IPS-20b (cell line): ENCODE measurements around the gene ERV3-1.
A peak's percentile ranks its signal among the peaks of the same experiment; 100 is the strongest.
"Not testable (repeated sequence)": the region's sequence is repeated elsewhere in the genome, so short reads cannot be mapped to it uniquely, and the experiment has no call there.

Experiments
- H3K27ac ChIP-seq: one replicate; pipeline ENCODE4 v1.5.1; 2013; ENCODE audit warnings: low read length
- H3K27me3 ChIP-seq: 2 replicates; pipeline ENCODE4 v1.6.1; 2013; ENCODE audit warnings: mild to moderate bottlenecking, low read length, inconsistent platforms; ENCODE audit not compliant: insufficient read depth
- H3K36me3 ChIP-seq: 2 replicates; pipeline ENCODE4 v1.6.1; 2013; ENCODE audit warnings: low read depth, mild to moderate bottlenecking, inconsistent platforms, low read length, moderate library complexity; ENCODE audit not compliant: insufficient read depth
- H3K4me1 ChIP-seq: 2 replicates; pipeline ENCODE4 v1.6.1; 2013; ENCODE audit warnings: mild to moderate bottlenecking, control low read depth, inconsistent platforms, low read length, moderate library complexity; ENCODE audit not compliant: insufficient read depth
- H3K4me3 ChIP-seq: 2 replicates; pipeline ENCODE4 v1.5.1; 2013; ENCODE audit warnings: mild to moderate bottlenecking, low read length, inconsistent platforms
- H3K9ac ChIP-seq: 2 replicates; pipeline ENCODE4 v1.6.1; 2013; ENCODE audit warnings: low read depth, mild to moderate bottlenecking, inconsistent platforms, low read length, moderate library complexity
- H3K9me3 ChIP-seq: 2 replicates; pipeline ENCODE4 v1.6.1; 2013; ENCODE audit warnings: mild to moderate bottlenecking, low read depth, low read length, inconsistent platforms; ENCODE audit not compliant: insufficient read depth

Gene ERV3-1

GRCh38 chr7:65006094-65006992 lies at the start of gene ERV3-1:
TSS of gene ERV3-1 (minus strand) at chr7:65006687. CDS start at chr7:64993026, 13,661 bp downstream.
- Histone ChIP-seq H3K36me3 (peaks cover 14% of the 10 kb centered on the region; the same call in 1 of the 2 replicates), H3K9ac (peak within 1 kb of the TSS; percentile 94), H3K9me3 (no peaks in the 10 kb centered on the region), H3K4me1 (no peaks in the 10 kb centered on the region), H3K27me3 (no peaks in the 10 kb centered on the region), H3K4me3 (peak within 1 kb of the TSS; percentile 95), H3K27ac (no peak within 1 kb of the TSS)

- H3K36me3 ChIP-seq, H3K9me3 ChIP-seq, H3K9ac ChIP-seq, H3K4me3 ChIP-seq, H3K27me3 ChIP-seq, H3K4me1 ChIP-seq, H3K27ac ChIP-seq: not testable (repeated sequence)
These were observed 49.3 kb upstream of the ERV3-1 start for GRCh38 chr7:65055786-65056185.

- H3K9ac ChIP-seq, H3K4me1 ChIP-seq, H3K27ac ChIP-seq, H3K4me3 ChIP-seq, H3K36me3 ChIP-seq, H3K27me3 ChIP-seq, H3K9me3 ChIP-seq: not testable (repeated sequence)
These were observed 48.0 kb upstream of the ERV3-1 start for GRCh38 chr7:65054466-65054994.

- H3K27ac ChIP-seq, H3K9ac ChIP-seq, H3K36me3 ChIP-seq, H3K9me3 ChIP-seq, H3K27me3 ChIP-seq, H3K4me1 ChIP-seq, H3K4me3 ChIP-seq: not testable (repeated sequence)
These were observed 45.2 kb upstream of the ERV3-1 start for GRCh38 chr7:65051654-65052053.

GRCh38 chr7:65051139-65051538 lies 44.7 kb upstream of the ERV3-1 start:
- not testable (repeated sequence) for H3K9ac ChIP-seq, H3K27ac ChIP-seq, H3K27me3 ChIP-seq, H3K4me3 ChIP-seq, H3K4me1 ChIP-seq, H3K9me3 ChIP-seq, H3K36me3 ChIP-seq

GRCh38 chr7:65046329-65046728 lies 39.8 kb upstream of the ERV3-1 start:
- not testable (repeated sequence) for H3K27me3 ChIP-seq, H3K36me3 ChIP-seq, H3K27ac ChIP-seq, H3K4me3 ChIP-seq, H3K9ac ChIP-seq, H3K4me1 ChIP-seq, H3K9me3 ChIP-seq

GRCh38 chr7:65045589-65045988 lies 39.1 kb upstream of the ERV3-1 start:
- not testable (repeated sequence) for H3K4me3 ChIP-seq, H3K9me3 ChIP-seq, H3K36me3 ChIP-seq, H3K4me1 ChIP-seq, H3K27ac ChIP-seq, H3K27me3 ChIP-seq, H3K9ac ChIP-seq

GRCh38 chr7:65038767-65039166 lies 32.3 kb upstream of the ERV3-1 start:
- H3K27me3 ChIP-seq, H3K9me3 ChIP-seq, H3K27ac ChIP-seq, H3K4me1 ChIP-seq, H3K36me3 ChIP-seq: not testable (repeated sequence)
- Histone ChIP-seq H3K4me3 (peak overlapping the region; percentile 93), H3K9ac (peak overlapping the region; percentile 75; the same call in 1 of the 2 replicates)

GRCh38 chr7:65037740-65038688 lies 31.5 kb upstream of the ERV3-1 start:
- Histone ChIP-seq H3K9ac (peak overlapping the region; percentile 65), H3K27ac (no peak overlapping the region), H3K36me3 (no peaks in the 10 kb centered on the region), H3K4me1 (peaks cover 3% of the 10 kb centered on the region; the same call in 1 of the 2 replicates), H3K27me3 (no peaks in the 10 kb centered on the region), H3K9me3 (no peaks in the 10 kb centered on the region), H3K4me3 (peak overlapping the region; percentile 63; the same call in 1 of the 2 replicates)

- H3K27ac ChIP-seq, H3K27me3 ChIP-seq, H3K4me3 ChIP-seq, H3K9ac ChIP-seq, H3K4me1 ChIP-seq, H3K9me3 ChIP-seq, H3K36me3 ChIP-seq: not testable (repeated sequence)
These were observed 30.0 kb upstream of the ERV3-1 start for GRCh38 chr7:65036526-65036925.

- not testable (repeated sequence) for H3K4me1 ChIP-seq, H3K9me3 ChIP-seq, H3K27me3 ChIP-seq, H3K9ac ChIP-seq, H3K36me3 ChIP-seq, H3K27ac ChIP-seq, H3K4me3 ChIP-seq
These were observed 29.0 kb upstream of the ERV3-1 start for GRCh38 chr7:65035469-65035868.
